A549 treated with ZK216348 at 1 μM for 4 hours (cell line): Measurements from ENCODE around the gene NDUFC1. TPM values are rescaled to one million over a fixed set of nuclear protein-coding genes. Genes with fewer than 3 reads are reported as not detected.

ENCODE experiments used
- total RNA-seq: library from RNA; stranded (reverse); fragments of 200-300 nt; extraction: Qiagen RNA extraction; gene quantifications from 5 replicates; pipeline ENCODE4 v1.2.3, GENCODE V29; 2022; ENCODE audit warnings: low read depth

Gene NDUFC1
- 67.1 to 81.5 TPM (median 71.0 TPM) in 5 replicates for total RNA-seq

DNA sequence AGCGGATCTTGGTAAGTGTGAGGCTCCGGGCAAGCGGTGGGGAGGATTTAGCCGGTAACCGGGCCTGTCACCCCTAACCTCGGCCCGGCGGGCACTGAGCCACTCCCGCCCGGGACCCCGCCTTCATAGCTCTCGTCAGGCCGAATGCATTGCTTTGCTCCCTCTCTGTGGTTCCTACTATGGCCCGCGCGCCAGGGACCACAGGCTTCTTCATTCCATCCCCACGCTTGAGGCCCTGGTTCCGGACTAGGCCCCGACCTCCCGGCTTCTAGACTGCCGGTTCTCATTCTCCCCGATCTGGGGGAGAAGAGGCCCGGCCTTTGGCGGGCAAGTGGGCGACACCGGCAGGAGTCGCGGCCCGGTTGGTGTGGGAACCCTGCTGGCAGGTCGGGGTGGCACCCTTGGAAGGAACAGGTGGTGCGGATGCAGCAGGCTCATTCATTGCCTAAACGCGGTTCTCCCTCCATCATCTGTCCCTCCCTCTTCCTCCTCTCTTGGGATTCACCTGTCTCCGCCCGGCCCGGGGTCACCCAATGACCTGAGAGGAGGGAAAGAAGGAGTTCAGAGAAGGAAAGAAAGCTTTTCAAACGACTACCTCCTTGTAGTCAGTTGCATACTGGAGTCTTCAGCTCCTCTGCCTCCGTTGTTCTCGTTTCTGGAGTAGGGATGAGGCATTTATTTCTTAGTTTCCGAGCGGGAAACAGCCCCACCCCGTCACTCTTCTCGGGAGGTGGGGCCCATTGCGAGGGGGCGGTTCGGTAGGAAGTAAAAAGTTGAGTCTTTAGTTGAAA is at the start of gene NDUFC1:
Gene NDUFC1, minus strand, starts transcription at position 657 of the 791 bp plus-strand sequence. CDS start 6,679 bp downstream, outside the sequence.

DNA sequence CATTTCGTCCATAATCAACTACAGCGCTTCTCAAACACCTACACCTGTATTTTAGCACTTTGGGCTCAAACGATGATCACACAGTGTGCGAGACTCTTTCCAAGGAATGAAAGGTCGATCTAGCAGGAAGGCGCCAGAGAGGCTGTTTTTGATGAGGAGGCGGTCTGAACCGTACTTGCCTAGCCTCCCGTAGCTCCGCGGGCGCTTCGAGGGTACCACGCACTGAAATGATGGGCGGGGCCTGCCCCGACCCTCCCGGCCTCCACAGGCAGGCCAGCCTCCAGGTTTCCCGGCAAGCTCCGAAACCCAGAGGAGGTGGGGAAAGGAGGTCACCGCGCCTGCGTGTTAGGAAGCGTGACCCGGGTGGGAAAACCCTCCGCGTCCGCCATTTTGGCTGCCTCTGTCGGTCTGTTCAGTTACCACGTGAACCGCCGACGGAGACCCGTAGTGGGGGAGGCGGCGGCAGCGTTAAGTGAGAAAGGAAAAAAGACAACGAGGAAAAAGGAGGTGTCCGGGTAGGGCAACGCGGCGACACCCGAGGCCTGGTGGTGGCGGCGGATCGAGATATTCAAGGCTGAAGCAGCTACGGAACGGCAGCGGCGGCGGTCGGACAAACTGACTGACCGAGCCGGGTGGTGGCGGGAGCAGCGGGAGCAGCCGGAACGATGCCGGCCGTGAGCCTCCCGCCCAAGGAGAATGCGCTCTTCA is 1.0 kb downstream of the NDUFC1 start, which contains the start of gene NAA15:
Gene NAA15, plus strand, starts transcription at position 393 of the 708 bp plus-strand sequence. Its CDS starts 273 bp downstream, at position 666.

DNA sequence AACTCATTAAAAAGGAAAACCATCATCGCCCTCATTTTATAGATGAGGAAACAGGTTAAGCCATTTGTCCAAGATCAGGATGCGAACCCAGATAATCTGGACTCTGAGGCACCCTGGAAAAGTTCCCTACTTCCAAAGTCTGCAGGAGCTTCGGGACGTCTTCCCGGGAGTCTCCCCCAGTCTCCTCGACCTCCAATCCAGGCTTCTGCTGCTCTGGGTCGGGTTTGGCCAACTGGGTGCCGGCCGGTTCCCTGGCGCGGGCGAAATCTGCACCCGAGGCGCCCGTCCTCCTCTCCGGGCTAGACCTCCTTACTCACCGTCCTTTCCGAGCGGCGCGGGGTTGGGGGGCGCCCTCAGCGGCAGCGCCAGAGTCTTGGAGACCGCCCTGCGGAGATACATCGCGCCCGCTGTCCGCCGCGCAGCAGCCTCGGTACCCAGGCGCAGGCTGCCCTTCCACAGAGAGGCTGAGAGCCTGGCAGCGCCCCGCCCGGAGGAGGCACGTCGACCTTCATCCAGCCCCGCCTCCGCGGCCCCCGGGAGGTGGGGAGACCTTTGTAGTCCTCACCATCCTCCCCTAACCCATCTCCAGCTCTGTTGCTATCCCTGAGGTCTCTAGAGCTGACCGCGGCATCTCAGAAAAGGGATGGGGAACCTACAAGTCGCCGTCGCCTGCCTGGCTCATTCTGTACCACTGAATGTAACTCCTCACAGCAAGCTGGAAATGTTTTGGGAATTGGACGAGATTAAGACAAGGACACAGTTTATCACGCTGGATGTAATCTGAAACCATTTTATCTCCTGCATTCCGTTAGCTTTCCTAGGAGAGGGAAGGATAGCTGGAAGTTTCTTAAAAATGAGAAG is 22.3 kb downstream of the NDUFC1 start, which contains the start of gene MGARP:
Gene MGARP, minus strand, starts transcription at position 466 of the 861 bp plus-strand sequence. Its CDS starts 67 bp downstream, at position 399.

Other genes starting within 250 kb of the NDUFC1 start
- 10.0 to 17.4 TPM (median 11.2 TPM) in 5 replicates for gene ELF2, start 125.3 kb downstream of the NDUFC1 start, total RNA-seq
- 0.58 to 1.1 TPM (median 0.68 TPM) in 5 replicates for gene MGARP, start 22.3 kb downstream of the NDUFC1 start, total RNA-seq
- gene NAA15, start 972 bp downstream of the NDUFC1 start, total RNA-seq: 21.3 to 38.6 TPM (median 28.3 TPM) in 5 replicates
- 1.5 to 2.5 TPM (median 2.3 TPM) in 5 replicates for gene RAB33B, start 151.6 kb upstream of the NDUFC1 start, total RNA-seq